NCI-H2196 treated with DMSO at 0.1 percent for 48 hours (cell line): ENCODE results near the gene ITGB6.

Experiments used
- DNase-seq: peaks from one replicate; lab custom pipeline; 2025; ENCODE audit not compliant: unreplicated experiment; lab: John Stamatoyannopoulos, UW

ITGB6 gene, protein sequence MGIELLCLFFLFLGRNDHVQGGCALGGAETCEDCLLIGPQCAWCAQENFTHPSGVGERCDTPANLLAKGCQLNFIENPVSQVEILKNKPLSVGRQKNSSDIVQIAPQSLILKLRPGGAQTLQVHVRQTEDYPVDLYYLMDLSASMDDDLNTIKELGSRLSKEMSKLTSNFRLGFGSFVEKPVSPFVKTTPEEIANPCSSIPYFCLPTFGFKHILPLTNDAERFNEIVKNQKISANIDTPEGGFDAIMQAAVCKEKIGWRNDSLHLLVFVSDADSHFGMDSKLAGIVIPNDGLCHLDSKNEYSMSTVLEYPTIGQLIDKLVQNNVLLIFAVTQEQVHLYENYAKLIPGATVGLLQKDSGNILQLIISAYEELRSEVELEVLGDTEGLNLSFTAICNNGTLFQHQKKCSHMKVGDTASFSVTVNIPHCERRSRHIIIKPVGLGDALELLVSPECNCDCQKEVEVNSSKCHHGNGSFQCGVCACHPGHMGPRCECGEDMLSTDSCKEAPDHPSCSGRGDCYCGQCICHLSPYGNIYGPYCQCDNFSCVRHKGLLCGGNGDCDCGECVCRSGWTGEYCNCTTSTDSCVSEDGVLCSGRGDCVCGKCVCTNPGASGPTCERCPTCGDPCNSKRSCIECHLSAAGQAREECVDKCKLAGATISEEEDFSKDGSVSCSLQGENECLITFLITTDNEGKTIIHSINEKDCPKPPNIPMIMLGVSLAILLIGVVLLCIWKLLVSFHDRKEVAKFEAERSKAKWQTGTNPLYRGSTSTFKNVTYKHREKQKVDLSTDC

GRCh38 chr2:160199683-160200389 is at the start of gene ITGB6:
ITGB6 (minus strand) TSS chr2:160200272; CDS start chr2:160200063, 209 bp downstream.
- no peak for DNase-seq

DNA sequence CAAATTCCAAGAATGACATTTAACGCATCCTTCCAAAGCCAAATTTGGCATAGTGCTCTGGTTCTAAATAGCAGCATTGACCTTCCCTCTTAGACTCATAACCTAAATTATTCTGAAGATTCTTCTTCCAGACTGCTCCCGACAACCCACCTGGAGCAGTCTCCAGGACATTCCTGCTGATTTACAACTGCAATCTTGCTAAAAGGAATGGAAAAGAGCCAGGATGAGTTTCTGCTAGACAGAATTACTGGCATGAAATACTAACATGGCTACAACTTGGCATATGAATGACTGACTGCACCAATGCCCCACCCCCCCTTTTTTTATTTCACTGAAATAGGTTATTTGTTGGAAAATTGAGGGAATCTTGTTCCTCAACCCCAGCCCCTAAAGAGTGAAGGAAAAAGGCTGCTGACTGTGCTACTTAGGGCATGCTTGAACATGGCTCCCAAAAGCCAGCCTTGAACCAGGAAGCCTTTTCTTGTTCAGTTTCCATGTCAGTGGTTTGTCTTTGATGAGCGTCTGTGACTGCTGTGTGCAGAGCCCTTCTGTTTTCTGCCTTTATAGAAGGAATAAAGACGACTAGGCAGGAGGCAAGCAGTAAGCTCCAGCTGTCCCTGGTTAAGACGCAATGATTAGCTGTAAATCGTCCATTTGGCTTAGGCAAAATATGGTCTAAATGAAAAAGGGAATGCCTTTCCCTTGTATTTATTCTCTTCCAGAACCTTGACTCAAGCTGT is 47.4 kb upstream of the ITGB6 start:
- no peak for DNase-seq

- DNase-seq: no peak
Observed at GRCh38 chr2:160246356-160246755, 46.3 kb upstream of the ITGB6 start.

- DNase-seq: no peak
Observed at GRCh38 chr2:160245614-160246155, 45.6 kb upstream of the ITGB6 start.

DNA sequence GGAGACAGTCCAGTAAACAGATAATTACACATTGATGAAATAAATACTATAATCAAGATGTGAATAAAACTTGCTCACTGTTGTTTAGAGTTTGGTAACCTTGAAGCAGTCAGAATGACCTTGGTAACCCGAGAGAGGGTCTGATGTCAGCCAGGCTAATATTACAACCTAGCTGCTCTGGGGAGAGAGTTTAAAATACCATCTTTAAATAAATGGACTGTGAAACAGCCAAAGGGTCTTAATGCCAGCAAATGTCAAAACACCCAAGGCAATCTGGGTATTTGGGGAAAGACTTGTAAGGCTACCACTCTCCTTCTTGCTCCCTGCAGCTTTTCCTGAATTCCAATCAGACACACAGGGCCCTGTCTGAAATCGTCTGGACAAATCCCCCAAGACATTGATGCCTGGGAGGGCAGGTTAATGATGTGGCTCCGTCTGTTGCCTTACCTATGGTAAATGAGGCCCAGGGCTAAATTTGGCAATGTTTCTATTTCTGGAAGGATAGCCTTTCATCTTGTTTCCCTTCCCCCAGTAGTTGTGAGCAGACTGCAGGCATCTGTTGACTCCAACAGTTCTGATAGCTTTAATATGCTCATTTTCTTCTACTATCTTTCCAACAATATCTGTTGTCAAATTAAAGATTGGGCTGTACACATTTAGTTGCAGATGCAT is 43.0 kb upstream of the ITGB6 start:
- DNase-seq: no peak

- DNase-seq: peak; percentile 6
Observed at GRCh38 chr2:160241251-160242137, 41.4 kb upstream of the ITGB6 start.

DNA sequence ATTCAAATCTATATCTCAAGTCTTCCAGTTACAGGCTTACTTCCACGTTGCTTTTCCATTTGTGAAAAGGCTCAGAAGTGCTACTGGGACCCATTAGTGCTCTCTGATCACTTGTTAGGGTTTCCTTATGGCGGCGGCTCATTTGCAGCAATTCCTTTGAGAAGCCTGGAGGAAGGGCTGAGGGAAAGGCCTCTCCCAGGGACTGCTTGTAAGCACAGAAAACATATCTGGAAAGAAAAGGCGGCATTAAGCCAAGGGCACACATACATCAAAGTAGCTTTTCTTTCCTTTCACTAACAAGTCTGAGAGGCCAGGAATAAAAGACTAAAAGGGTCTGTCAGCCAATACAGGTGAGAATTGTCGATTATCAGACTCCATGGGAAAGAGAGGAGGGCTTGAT is 39.4 kb upstream of the ITGB6 start:
- DNase-seq: no peak

DNA sequence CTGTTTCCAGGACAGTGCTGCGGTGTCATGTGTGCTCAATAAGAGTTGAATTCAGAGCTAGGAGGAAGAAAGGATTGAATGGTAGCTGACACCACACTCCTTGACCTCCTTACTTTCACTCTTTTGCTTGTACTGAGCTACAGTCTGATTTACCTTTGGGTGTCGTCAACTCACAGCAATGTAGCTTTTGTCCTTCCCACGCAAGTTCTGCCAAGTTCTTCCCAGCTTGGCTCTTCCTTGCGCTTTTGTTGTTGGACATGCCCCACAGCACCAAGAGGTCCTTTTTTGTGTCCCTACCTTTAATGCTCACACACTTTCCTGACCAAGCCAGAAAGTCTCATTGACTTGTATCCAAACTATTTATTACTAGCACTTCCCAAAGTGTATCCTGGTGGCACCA is 38.3 kb upstream of the ITGB6 start:
- DNase-seq: no peak

- DNase-seq: no peak
Observed at GRCh38 chr2:160232905-160233475, 32.9 kb upstream of the ITGB6 start.

DNA sequence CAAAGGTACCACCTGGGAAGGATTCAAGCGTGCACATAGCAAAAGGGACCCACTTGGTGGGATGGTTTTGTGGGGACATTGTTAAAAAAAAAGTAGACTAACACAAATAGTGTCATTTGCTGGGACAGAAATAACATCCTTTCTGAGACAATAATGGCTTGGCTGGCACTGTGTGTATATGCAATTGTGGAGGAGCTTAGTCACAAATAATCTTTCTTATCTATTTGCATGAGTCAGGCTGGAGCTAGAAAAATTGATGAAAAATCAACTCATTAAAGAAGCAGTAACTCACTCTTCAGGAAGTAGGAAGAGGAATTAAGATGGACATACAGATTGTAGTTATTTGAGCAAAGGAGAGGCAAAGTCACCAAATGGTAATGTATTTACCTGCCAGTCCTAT is 29.5 kb upstream of the ITGB6 start:
- DNase-seq: no peak

GRCh38 chr2:160228141-160228917 is 28.3 kb upstream of the ITGB6 start:
- no peak for DNase-seq

DNA sequence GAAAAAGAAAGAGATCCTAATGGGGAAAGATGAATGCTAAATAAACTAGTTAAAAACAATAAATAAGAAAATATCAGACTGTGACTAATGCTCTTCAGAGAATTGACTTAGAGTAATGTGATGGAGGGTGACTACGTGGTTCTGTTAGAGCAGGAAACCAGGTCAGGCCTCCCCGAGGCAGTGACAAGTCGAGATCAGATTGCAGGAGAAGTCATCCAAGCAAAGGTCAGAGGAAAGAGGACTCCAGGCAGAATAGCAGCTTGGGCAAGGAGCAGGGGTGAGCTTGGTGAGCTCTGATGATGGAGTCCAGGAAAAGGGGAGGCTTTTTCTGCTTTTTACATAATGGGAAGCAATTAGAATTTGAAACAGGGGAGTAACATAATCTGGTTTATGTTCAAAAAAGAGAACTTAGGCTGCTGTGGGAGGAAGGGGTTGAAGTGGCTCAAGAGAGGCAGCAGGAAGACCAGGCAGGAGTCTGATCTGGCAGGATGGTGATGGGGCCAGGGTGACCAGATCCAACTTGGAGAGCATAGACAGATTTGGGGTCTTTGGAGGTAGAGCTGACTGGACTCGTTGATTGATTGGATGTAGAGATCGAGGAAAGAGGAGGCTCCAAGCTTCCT is 27.3 kb upstream of the ITGB6 start:
- no peak for DNase-seq

DNA sequence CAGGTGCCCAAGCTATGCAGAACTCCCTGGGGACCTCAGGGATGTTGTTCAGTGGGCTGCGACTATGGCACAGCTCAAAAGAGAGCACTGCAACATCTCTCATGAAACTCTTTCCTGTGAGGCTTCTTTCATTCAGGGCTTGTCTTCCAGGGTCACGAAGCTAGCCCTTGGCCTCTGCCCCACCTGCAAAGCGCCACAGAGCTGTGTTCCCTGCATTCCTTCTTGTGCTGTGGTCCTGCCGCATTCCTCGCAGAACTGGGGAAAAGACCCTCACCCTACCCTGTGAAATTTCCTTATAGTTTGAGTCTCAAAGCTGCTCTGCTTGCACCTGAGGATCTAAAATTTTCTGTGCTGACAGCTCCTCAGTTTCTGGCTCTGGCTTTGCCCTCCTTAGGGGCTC is 26.3 kb upstream of the ITGB6 start:
- DNase-seq: no peak

GRCh38 chr2:160225722-160226121 is 25.6 kb upstream of the ITGB6 start:
- DNase-seq: no peak

GRCh38 chr2:160224507-160224906 is 24.4 kb upstream of the ITGB6 start:
- no peak for DNase-seq

- DNase-seq: no peak
Observed at GRCh38 chr2:160224060-160224459, 24.0 kb upstream of the ITGB6 start.

- no peak for DNase-seq
Observed at GRCh38 chr2:160223560-160223959, 23.5 kb upstream of the ITGB6 start.
